Mammary epithelial cell (primary cell): ENCODE data around the gene GCLC.

Source experiments
- CTCF ChIP-seq, 2 donors: IDR thresholded peaks in 1 of 2; conservative IDR thresholded peaks in 1 of 2; 2 replicates each; pipeline ENCODE4 v1.5.1; 2011 to 2012; ENCODE audit warnings: inconsistent platforms in 2 of 2, low read length in 2 of 2, mild to moderate bottlenecking in 2 of 2, control low read depth in 1 of 2, low read depth in 1 of 2; ENCODE audit not compliant: insufficient read depth in 1 of 2; ENCODE audit errors: extremely low read depth in 1 of 2
- EZH2 ChIP-seq: IDR thresholded peaks from 2 replicates; pipeline ENCODE4 v1.6.1; 2012; ENCODE audit warnings: low read length, inconsistent platforms, borderline replicate concordance

DNA sequence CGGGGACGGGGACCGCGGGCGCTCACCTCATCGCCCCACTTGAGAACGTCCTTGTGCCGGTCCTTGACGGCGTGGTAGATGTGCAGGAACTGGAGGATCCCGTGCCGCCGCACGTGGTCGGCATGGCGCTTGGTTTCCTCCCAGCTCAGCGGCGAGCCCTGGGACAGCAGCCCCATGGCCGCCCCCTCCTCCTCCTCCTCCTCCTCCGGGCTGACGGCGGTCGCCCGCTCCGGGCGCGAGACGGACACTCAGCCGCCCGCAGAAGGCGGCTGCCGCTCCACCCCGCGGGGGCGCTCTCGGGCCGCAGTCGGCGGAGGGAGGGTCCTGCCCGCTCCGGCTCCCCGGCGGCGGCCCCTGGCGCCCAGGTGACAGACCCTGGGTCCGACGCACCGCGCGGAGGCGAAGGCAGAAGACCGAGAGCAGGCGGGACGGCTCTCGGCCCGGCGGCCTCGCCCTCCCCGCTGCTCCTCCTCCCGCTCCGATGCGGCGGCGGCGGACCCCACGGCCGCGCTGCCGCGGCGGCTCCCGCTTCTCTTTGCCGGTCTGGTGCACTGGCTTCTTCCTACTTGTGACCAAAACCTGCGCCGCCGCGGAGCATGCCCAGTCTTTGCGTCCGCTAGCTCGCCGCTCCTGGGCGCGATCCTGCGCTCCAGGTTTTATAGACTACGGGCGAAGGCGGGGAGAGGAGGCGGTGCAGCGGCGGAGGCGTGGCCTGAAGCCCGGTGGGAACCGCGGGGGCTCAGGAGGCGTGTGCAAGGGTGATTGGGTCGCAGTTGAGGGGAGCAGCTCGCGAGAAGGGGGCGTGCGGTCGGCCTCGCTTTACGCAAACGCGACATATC, at the start of gene GCLC:
- TF ChIP-seq CTCF (conservative IDR thresholded peaks at IDR 0.05 in 1 of 2, IDR thresholded peaks at IDR 0.05 in 1 of 2; ENCODE audit: extremely low read depth in 1 of 2, insufficient read depth in 1 of 2, low read depth in 1 of 2, low read length in 2 of 2) (peak; percentile 26 to 55), EZH2 (no peak)
